Activated T-helper 1 cell treated with anti-CD3 and anti-CD28 coated beads, Interleukin-12 subunit alpha, Interleukin-12 subunit beta, Interleukin-2, Interleukin-4 antibody, amounts not matched to agents 30 ng/mL and 10 ng/mL and 1 ng/mL, durations not matched to agents 14 hours and 24 hours and 36 hours (primary cell): ENCODE data around the gene RFX3. TPM values are rescaled to one million over a fixed set of nuclear protein-coding genes. Genes with fewer than 3 reads are reported as not detected.

Experiments
- DNase-seq: peaks from one replicate; pipeline ENCODE4 v3.0.0; 2021; ENCODE audit warnings: low spot score
- H3K27ac Mint-ChIP-seq: one replicate; pipeline ENCODE4 v1.8.0; 2021; ENCODE audit warnings: mild to moderate bottlenecking, mixed read lengths
- H3K27me3 Mint-ChIP-seq: one replicate; pipeline ENCODE4 v1.8.0; 2022; ENCODE audit warnings: mild to moderate bottlenecking, moderate library complexity, mixed read lengths; ENCODE audit not compliant: insufficient read depth
- H3K36me3 Mint-ChIP-seq: one replicate; pipeline ENCODE4 v1.8.0; 2021; ENCODE audit warnings: low read depth, mixed read lengths
- H3K4me1 Mint-ChIP-seq: one replicate; pipeline ENCODE4 v1.8.0; 2021; ENCODE audit warnings: low read depth, mixed read lengths
- H3K4me3 Mint-ChIP-seq: one replicate; pipeline ENCODE4 v1.8.0; 2021; ENCODE audit warnings: mild to moderate bottlenecking, moderate library complexity, mixed read lengths
- H3K9me3 Mint-ChIP-seq: one replicate; pipeline ENCODE4 v1.8.0; 2021; ENCODE audit warnings: mixed read lengths
- intact Hi-C: fragments of 100-400 bp; cut with micrococcal nuclease; formaldehyde crosslinking; loops from one replicate; pipeline ENCODE4 v1.15.1; 2024
- total RNA-seq: library from RNA; stranded (reverse); gene quantifications from 2 replicates; pipeline ENCODE4 v1.2.3, GENCODE V29; 2022

Gene RFX3
- total RNA-seq, 1 donor from 2014 or later, result 11.3 TPM

- H3K27me3 Mint-ChIP-seq, result peaks cover 2% of the 10 kb centered on the region
- intact Hi-C loops, result loop anchor here (2.0 to 10.0 kb wide), 8 partner anchors 206 to 1926 kb away; partner anchors contain the start of genes CD274, CDC37L1, JAK2 and RCL1
- H3K9me3 Mint-ChIP-seq, result no peaks in the 10 kb centered on the region
- peak; percentile 85 for DNase-seq
- peak overlapping the region; percentile 87 for H3K4me3 Mint-ChIP-seq
- H3K27ac Mint-ChIP-seq, result peak overlapping the region; percentile 99
- peaks cover 63% of the 10 kb centered on the region for H3K4me1 Mint-ChIP-seq
- H3K36me3 Mint-ChIP-seq, result peaks cover 6% of the 10 kb centered on the region
These were observed 580 bp upstream of the RFX3 start for GRCh38 chr9:3526165-3526996.

DNA sequence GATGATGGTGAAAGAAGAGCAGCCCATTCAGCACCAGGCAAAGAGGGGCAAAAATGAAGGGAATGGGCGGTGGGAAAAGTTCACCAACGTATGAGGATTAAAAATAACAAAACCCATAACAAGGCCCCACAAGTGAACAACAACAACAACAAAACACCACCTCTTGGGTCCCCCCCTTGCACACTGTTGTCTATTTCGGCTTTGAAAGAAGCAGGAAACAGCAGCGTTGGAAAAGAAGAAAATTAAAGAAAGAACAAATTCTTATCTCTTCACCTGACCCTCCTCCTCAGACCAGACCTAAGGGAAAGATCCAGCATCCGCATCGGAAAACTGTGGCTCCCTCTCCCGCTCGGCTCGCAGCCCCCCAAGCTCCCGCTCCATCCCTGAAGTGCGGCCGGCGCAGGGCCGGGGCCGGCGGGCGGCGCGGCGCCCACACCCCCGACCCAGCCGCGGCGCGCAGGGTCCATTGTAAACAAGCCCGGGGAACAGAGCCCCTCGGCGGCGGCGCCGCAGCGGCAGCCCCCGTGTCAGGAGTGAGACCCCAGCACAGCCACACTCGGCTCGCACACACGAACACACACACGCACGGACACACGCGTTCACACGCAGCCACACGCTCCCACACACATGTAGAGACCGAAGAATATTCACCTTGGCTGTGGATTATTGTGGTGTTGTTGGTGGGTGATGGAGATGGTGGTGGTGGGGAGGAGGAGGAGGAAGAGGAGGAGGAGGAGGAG lies 535 bp downstream of the RFX3 start:
- intact Hi-C loops, result loop anchor here (1.0 to 10.0 kb wide), 9 partner anchors 16 to 1927 kb away; partner anchors contain the start of genes CD274, JAK2, PUM3 and VLDLR
- Mint-ChIP-seq H3K36me3 (peaks cover 5% of the 10 kb centered on the region), H3K4me1 (peaks cover 63% of the 10 kb centered on the region), H3K27me3 (peaks cover 2% of the 10 kb centered on the region), H3K4me3 (peak overlapping the region; percentile 87), H3K9me3 (no peaks in the 10 kb centered on the region), H3K27ac (peak overlapping the region; percentile 99)
- no peak for DNase-seq

- no peak for DNase-seq
- Mint-ChIP-seq H3K36me3 (peaks cover 1% of the 10 kb centered on the region), H3K4me1 (peaks cover 45% of the 10 kb centered on the region), H3K27ac (no peak overlapping the region), H3K27me3 (peaks cover 2% of the 10 kb centered on the region), H3K4me3 (peak overlapping the region; percentile 34), H3K9me3 (no peaks in the 10 kb centered on the region)
- intact Hi-C loops, result loop anchor here (10.0 kb wide), 2 partner anchors 897 to 1463 kb away; partner anchors contain the start of genes JAK2 and VLDLR
These were observed 3.8 kb downstream of the RFX3 start for GRCh38 chr9:3521966-3522365.

DNA sequence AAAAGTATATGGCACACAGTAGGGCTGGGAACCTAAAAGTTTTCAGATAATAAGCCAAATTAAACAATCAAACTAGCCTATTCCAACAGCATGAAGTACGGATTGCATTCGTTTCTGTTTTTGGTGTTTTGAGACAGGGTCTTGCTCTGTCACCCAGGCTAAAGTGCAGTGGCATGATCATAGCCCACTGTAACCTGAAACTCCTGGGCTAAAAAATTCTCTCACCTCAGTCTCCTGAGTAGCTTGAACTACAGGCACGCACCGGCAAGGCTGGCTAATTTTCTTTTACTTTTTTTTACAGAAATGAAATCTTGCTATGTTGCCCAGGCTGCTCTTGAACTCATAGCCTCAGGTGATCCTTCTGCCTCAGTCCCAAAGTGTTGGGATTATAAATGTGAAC lies 5.2 kb downstream of the RFX3 start:
- H3K27me3 Mint-ChIP-seq, result no peaks in the 10 kb centered on the region
- intact Hi-C loops, result loop anchor here (10.0 kb wide), 2 partner anchors 896 to 1464 kb away; partner anchors contain the start of genes JAK2 and VLDLR
- no peak overlapping the region for H3K4me3 Mint-ChIP-seq
- no peaks in the 10 kb centered on the region for H3K9me3 Mint-ChIP-seq
- H3K4me1 Mint-ChIP-seq, result peaks cover 43% of the 10 kb centered on the region
- no peak overlapping the region for H3K27ac Mint-ChIP-seq
- no peak for DNase-seq
- peaks cover 1% of the 10 kb centered on the region for H3K36me3 Mint-ChIP-seq

DNA sequence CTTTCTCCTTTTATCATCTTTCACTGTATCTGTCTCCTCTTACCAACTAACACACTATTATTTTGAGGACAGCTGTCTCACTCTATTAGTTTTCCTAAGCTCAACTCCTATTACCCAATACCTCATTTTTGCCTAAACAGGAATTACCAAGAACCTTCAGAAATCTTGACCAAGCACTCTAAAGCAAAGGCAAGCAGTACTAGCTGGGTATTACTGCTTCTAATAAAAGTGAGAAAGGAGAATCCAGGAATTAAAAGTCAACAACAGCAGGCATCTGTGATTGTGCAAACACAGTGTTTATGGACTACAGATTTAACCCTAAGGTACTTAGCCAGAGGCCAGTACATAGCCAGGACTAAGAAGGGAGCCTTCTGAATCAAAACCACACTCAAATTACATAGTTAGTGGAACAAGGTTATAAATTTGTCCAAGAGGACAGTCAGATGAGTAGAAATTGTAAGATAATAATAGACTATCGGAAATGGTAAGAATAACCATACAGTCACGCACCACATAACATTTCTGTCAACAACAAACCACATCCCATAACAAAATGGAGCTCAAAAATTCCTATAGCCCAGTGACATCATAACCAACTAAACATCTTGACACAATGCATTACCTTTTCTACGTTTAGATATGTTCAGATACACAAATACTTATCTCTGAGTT lies 8.3 kb downstream of the RFX3 start:
- Mint-ChIP-seq H3K9me3 (no peaks in the 10 kb centered on the region), H3K4me1 (peaks cover 21% of the 10 kb centered on the region), H3K4me3 (no peak overlapping the region), H3K36me3 (no peaks in the 10 kb centered on the region), H3K27ac (no peak overlapping the region), H3K27me3 (no peaks in the 10 kb centered on the region)
- intact Hi-C loops, result no loop called here
- no peak for DNase-seq

DNA sequence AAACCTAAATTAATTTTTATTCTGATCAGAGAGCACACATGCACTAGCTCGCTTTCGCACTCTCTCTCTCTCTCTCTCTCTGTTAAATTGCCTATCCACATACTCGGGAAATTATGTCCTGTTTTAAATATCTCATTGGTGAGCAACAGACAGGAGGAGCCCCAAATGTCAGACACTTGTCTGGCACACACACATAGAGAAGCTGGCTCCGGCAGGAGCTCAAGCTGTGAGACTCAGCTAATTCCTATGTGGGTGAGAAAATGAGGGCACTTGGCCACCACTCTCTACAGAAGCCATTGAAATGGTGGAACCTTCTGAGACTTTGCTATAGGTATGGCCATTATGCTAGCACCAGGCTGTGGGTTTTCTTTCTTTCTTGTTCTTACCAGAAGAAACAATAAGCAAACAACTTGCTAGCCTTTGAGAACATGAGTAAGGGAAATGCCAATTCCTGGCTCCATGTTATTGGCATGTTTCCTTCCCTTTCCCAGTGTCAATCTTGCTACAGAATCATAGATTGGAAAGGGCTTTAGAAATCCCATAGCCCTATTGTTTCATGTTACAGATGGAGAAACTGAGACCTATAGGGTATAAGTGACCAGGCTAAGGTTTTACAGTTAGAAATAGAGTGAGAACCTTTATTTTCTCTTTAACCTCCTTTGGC lies 9.0 kb downstream of the RFX3 start:
- Mint-ChIP-seq H3K4me3 (no peak overlapping the region), H3K27ac (no peak overlapping the region)
- intact Hi-C loops, result no loop called here

DNA sequence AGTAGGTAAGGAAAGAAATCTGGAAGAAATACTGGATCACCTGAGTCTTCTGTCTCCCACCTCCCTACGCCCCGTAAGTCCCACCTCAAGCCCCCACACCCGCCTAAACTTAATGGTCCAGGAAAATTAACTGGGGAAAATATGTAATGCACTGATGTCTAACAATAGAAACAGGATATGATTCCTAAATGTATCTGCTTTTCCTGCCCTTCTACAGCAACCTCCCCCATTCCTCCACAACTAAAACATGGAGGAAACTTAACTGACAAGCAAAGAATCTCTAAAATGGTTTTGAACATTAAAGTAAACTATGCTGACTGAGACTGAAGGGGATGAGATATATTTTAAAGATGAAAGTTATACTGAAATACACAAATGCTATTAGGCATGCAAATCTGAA lies 10.4 kb downstream of the RFX3 start:
- Mint-ChIP-seq H3K4me1 (peaks cover 19% of the 10 kb centered on the region), H3K27ac (no peak overlapping the region), H3K36me3 (peaks cover 2% of the 10 kb centered on the region), H3K27me3 (no peaks in the 10 kb centered on the region), H3K9me3 (no peaks in the 10 kb centered on the region), H3K4me3 (no peak overlapping the region)
- intact Hi-C loops, result no loop called here
- DNase-seq, result no peak

More for the DNA sequence above, 9.0 kb downstream of the RFX3 start:
- H3K4me1 Mint-ChIP-seq, result peaks cover 14% of the 10 kb centered on the region
- no peaks in the 10 kb centered on the region for H3K27me3 Mint-ChIP-seq
- DNase-seq, result no peak
- H3K9me3 Mint-ChIP-seq, result no peaks in the 10 kb centered on the region
- no peaks in the 10 kb centered on the region for H3K36me3 Mint-ChIP-seq

DNA sequence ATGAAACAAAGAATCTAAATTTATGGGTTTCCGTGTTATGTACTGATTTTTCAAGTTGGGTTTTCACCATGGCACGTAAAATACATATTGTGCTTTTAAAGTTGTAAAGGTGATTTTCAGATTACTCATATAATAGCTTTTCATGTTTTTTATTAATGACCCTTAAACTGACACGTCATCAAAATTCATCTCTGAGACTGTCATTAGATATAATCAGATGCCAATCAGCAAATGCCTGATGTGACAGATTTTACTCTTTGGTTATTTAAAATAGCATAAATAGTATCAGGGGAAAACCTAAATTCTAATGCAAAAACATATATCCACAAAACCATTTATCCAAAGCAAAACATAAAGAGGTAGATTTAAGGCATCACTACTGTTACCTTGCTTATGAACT lies 11.0 kb downstream of the RFX3 start:
- Mint-ChIP-seq H3K9me3 (no peaks in the 10 kb centered on the region), H3K4me3 (no peak overlapping the region), H3K36me3 (peaks cover 2% of the 10 kb centered on the region), H3K27me3 (no peaks in the 10 kb centered on the region), H3K4me1 (peaks cover 24% of the 10 kb centered on the region), H3K27ac (no peak overlapping the region)
- intact Hi-C loops, result no loop called here
- DNase-seq, result no peak

DNA sequence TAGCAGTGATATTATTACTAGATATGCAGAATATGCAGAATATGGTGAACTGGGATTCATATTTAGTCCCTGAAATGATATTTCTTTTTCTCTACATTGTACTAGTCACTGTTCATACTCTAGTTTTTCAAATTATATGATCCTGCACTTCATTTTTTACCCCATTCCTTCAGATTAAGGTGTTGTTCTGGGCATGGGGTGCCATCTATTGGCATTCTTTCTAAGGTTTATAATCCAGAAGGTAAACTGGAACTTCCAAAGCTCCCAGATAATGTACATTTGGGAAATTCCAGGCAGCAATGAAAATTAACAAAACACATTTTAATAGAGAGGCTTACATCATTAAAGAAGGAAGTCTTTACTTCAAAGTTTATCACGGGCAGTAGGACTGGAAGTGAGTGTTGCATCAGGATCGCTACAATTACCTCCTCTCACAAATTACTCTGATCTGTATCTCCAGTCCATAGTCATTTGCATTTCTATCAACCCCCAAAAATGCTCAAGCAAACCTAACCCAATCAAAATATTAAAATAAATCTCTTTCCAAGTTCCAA lies 12.5 kb downstream of the RFX3 start:
- no peak overlapping the region for H3K4me3 Mint-ChIP-seq
- H3K9me3 Mint-ChIP-seq, result no peaks in the 10 kb centered on the region
- intact Hi-C loops, result no loop called here
- H3K27ac Mint-ChIP-seq, result no peak overlapping the region
- H3K27me3 Mint-ChIP-seq, result no peaks in the 10 kb centered on the region
- H3K4me1 Mint-ChIP-seq, result peaks cover 31% of the 10 kb centered on the region
- peaks cover 5% of the 10 kb centered on the region for H3K36me3 Mint-ChIP-seq
- DNase-seq, result no peak

DNA sequence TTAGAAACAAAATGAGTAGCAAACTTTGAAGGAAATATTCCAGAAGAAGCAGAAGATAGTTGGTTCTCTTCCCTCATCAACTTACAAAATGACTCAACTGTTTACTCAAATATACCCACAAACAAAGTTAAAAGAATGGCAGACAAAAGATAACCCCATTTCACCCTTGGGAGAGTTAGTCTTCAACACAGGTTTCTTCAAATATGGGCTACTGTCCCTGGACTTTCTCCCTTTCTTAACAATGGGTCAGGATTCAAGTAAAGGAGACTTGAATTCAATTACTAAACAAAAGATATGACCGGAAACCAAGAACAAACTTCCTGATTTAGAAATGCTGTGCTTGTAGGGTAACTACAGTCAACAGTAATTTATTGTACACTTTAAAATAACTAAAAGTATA lies 14.2 kb downstream of the RFX3 start:
- Mint-ChIP-seq H3K27me3 (no peaks in the 10 kb centered on the region), H3K9me3 (no peaks in the 10 kb centered on the region), H3K4me3 (no peak overlapping the region), H3K27ac (no peak overlapping the region), H3K36me3 (peaks cover 5% of the 10 kb centered on the region), H3K4me1 (peaks cover 34% of the 10 kb centered on the region)
- intact Hi-C loops, result no loop called here
- DNase-seq, result no peak

DNA sequence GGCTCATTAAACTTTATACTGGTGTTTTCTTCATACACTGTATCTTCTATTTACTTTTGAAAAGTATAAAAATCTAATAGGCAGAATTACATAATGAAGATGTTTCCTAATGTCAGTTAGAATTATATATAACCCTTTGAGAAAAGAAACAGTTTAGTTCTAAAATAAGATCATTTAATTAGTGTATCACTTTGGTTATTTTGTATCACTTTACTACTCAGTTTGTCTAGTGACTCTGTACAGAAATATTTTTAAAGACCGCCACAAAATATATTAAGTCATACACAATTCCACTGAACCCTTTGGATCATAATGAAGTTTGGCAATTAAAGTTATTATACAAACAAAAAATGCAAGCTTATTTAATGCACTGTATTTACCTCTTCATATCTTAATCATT lies 15.0 kb downstream of the RFX3 start:
- H3K27me3 Mint-ChIP-seq, result no peaks in the 10 kb centered on the region
- no peak overlapping the region for H3K4me3 Mint-ChIP-seq
- intact Hi-C loops, result no loop called here
- H3K4me1 Mint-ChIP-seq, result peaks cover 34% of the 10 kb centered on the region
- DNase-seq, result no peak
- H3K27ac Mint-ChIP-seq, result no peak overlapping the region
- peaks cover 5% of the 10 kb centered on the region for H3K36me3 Mint-ChIP-seq
- no peaks in the 10 kb centered on the region for H3K9me3 Mint-ChIP-seq

GRCh38 chr9:3509926-3510325 lies 15.9 kb downstream of the RFX3 start:
- Mint-ChIP-seq H3K4me1 (peaks cover 34% of the 10 kb centered on the region), H3K4me3 (no peak overlapping the region), H3K27ac (no peak overlapping the region), H3K27me3 (no peaks in the 10 kb centered on the region), H3K36me3 (peaks cover 5% of the 10 kb centered on the region), H3K9me3 (no peaks in the 10 kb centered on the region)
- intact Hi-C loops, result loop anchor here (2.0 to 5.0 kb wide), 2 partner anchors 15 to 123 kb away; no protein-coding TSS in a partner anchor
- DNase-seq, result no peak
